Tibial nerve (tissue), 4 donors: ENCODE data around the gene SYCE3. TPM values are rescaled to one million over a fixed set of nuclear protein-coding genes. Genes with fewer than 3 reads are reported as not detected.

Source experiments
- DNase-seq, 2 donors: peaks; one replicate each; pipeline ENCODE4 v3.0.0-alpha.2; 2019; ENCODE audit warnings: low spot score in 2 of 2
- H3K27ac ChIP-seq, 4 donors: fragments of 200-600 bp; sonication (generic) in 3 of 4; one replicate each; pipeline ENCODE4 v1.5.1; 2017 to 2019; ENCODE audit warnings: mild to moderate bottlenecking in 1 of 4
- H3K27me3 ChIP-seq, 2 donors: fragments of 200-600 bp; sonication (generic) in 1 of 2; one replicate each; pipeline versions ENCODE4 v1.5.1 to v1.6.0; 2017 to 2019
- H3K36me3 ChIP-seq, 3 donors: fragments of 200-600 bp; sonication (generic); one replicate each; pipeline ENCODE4 v1.5.1; 2018 to 2019
- H3K4me1 ChIP-seq, 4 donors: fragments of 200-600 bp; sonication (generic) in 3 of 4; one replicate each; pipeline ENCODE4 v1.5.1; 2017 to 2019
- H3K4me3 ChIP-seq, 4 donors: fragments of 200-600 bp; sonication (generic) in 3 of 4; one replicate each; pipeline ENCODE4 v1.5.1; 2017 to 2019; ENCODE audit warnings: mild to moderate bottlenecking in 1 of 4, moderate library complexity in 1 of 4
- H3K9me3 ChIP-seq, 4 donors: fragments of 200-600 bp; sonication (generic) in 3 of 4; one replicate each; pipeline ENCODE4 v1.5.1; 2017 to 2019
- CTCF ChIP-seq, 5 experiments: fragments of 200-600 bp in 3 of 5; fragments of 450-650 bp in 2 of 5; sonication (generic) in 3 of 5; IDR thresholded peaks; one replicate each; pipeline ENCODE4 v1.5.1; 2016 to 2019; ENCODE audit warnings: antibody characterized with exemption in 5 of 5, mild to moderate bottlenecking in 3 of 5, moderate library complexity in 2 of 5
- EP300 ChIP-seq, 2 donors: sonication (generic); formaldehyde crosslinking; IDR thresholded peaks; one replicate each; pipeline ENCODE4 v1.6.1; 2017; ENCODE audit warnings: antibody characterized with exemption in 2 of 2, mild to moderate bottlenecking in 1 of 2
- POLR2A ChIP-seq, 2 donors: fragments of 450-650 bp; IDR thresholded peaks; one replicate each; pipeline ENCODE4 v1.6.1; 2017; ENCODE audit warnings: antibody characterized with exemption in 2 of 2, mild to moderate bottlenecking in 2 of 2, moderate library complexity in 2 of 2
- WGBS, 2 donors: methylation state at CpG; one replicate each; pipeline ENCODE4 v1.1.5; 2018; 5-methylcytosine and 5-hydroxymethylcytosine counted together
- total RNA-seq, 4 donors: library from RNA; depleted of rRNA; stranded (reverse); fragments of >200 nt; gene quantifications; one replicate each; pipeline ENCODE4 v1.1.0, GENCODE V29; 2016

Gene SYCE3
- total RNA-seq, 4 donors from 2014 or later: not detected

GRCh38 chr22:50548921-50549790 is 13.6 kb downstream of the SYCE3 start:
- H3K27me3 ChIP-seq: peaks cover 0 to 56% of the 10 kb centered on the region in 2 donors
- TF ChIP-seq EP300 (IDR thresholded peaks at IDR 0.05) (no peak), POLR2A (IDR thresholded peaks at IDR 0.05) (no peak), CTCF (IDR thresholded peaks at IDR 0.05) (no peak)

GRCh38 chr22:50548040-50548920 is 14.4 kb downstream of the SYCE3 start:
- WGBS, 2 donors: 0 to 8% methylated on average over 10 to 18 of the region's 56 CpGs
- peak overlapping the region in 2 of 4 donors; percentile 11 to 71 for H3K27ac ChIP-seq
- no peak for DNase-seq
- no peaks in the 10 kb centered on the region for H3K9me3 ChIP-seq
- TF ChIP-seq POLR2A (IDR thresholded peaks at IDR 0.05) (no peak), EP300 (IDR thresholded peaks at IDR 0.05) (no peak), CTCF (IDR thresholded peaks at IDR 0.05) (no peak)
- H3K4me1 ChIP-seq: peaks cover 0 to 34% (median 20%) of the 10 kb centered on the region in 4 donors
- H3K4me3 ChIP-seq: peak overlapping the region in 3 of 4 donors; percentile 1 to 46 (median 40)
- H3K36me3 ChIP-seq: no peaks in the 10 kb centered on the region
- peaks cover 0 to 63% of the 10 kb centered on the region in 2 donors for H3K27me3 ChIP-seq

More at GRCh38 chr22:50548921-50549790, 13.6 kb downstream of the SYCE3 start:
- no peak for DNase-seq
- Histone ChIP-seq H3K27ac (peak overlapping the region in 2 of 4 donors; percentile 11 to 71), H3K9me3 (no peaks in the 10 kb centered on the region), H3K4me1 (peaks cover 0 to 28% (median 14%) of the 10 kb centered on the region in 4 donors), H3K4me3 (peak overlapping the region in 3 of 4 donors; percentile 1 to 46 (median 40)), H3K36me3 (no peaks in the 10 kb centered on the region)
- 61 to 83% methylated on average over 38 to 41 of the region's 68 CpGs for WGBS, 2 donors

GRCh38 chr22:50547263-50547985 is 15.3 kb downstream of the SYCE3 start:
- TF ChIP-seq EP300 (IDR thresholded peaks at IDR 0.05) (no peak), CTCF (IDR thresholded peaks at IDR 0.05) (no peak), POLR2A (IDR thresholded peaks at IDR 0.05) (no peak)
- H3K4me1 ChIP-seq: peaks cover 0 to 34% (median 20%) of the 10 kb centered on the region in 4 donors
- H3K27ac ChIP-seq: no peak overlapping the region
- WGBS, 2 donors: 10 to 51% methylated on average over 20 to 35 of the region's 35 CpGs
- no peak for DNase-seq
- no peaks in the 10 kb centered on the region for H3K9me3 ChIP-seq
- peaks cover 0 to 63% of the 10 kb centered on the region in 2 donors for H3K27me3 ChIP-seq
- H3K4me3 ChIP-seq: peak overlapping the region in 1 of 4 donors; percentile 3
- H3K36me3 ChIP-seq: no peaks in the 10 kb centered on the region

- Histone ChIP-seq H3K4me3 (no peak overlapping the region), H3K36me3 (no peaks in the 10 kb centered on the region), H3K9me3 (no peaks in the 10 kb centered on the region), H3K27me3 (peaks cover 0 to 63% of the 10 kb centered on the region in 2 donors), H3K27ac (no peak overlapping the region), H3K4me1 (peaks cover 0 to 38% (median 20%) of the 10 kb centered on the region in 4 donors)
- WGBS, 2 donors: 55 to 66% methylated on average over 12 to 34 of the region's 78 CpGs
- DNase-seq: no peak
- TF ChIP-seq CTCF (IDR thresholded peaks at IDR 0.05) (no peak), EP300 (IDR thresholded peaks at IDR 0.05) (no peak), POLR2A (IDR thresholded peaks at IDR 0.05) (no peak)
Measured at GRCh38 chr22:50546326-50547262, 16.1 kb downstream of the SYCE3 start.
